A673 (cell line): ENCODE results near the gene C1orf35.

Source experiments
- EZH2 ChIP-seq: fragments of 200-600 bp; sonication (generic); IDR thresholded peaks from 2 replicates; pipeline ENCODE4 v1.6.1; 2017; ENCODE audit warnings: borderline replicate concordance, low read depth, mild to moderate bottlenecking, mixed read lengths, antibody characterized with exemption, low read length; ENCODE audit not compliant: poor library complexity, severe bottlenecking
- TF ChIP-seq, protein P1 (sequence below): fragments of 300-800, 200-600 bp; sonication (generic); conservative IDR thresholded peaks from 2 replicates; pipeline ENCODE4 v1.5.1; 2017; ENCODE audit warnings: low read depth, mild to moderate bottlenecking, antibody characterized with exemption, low read length, moderate library complexity, mixed read lengths

- TF ChIP-seq, protein P1, sequence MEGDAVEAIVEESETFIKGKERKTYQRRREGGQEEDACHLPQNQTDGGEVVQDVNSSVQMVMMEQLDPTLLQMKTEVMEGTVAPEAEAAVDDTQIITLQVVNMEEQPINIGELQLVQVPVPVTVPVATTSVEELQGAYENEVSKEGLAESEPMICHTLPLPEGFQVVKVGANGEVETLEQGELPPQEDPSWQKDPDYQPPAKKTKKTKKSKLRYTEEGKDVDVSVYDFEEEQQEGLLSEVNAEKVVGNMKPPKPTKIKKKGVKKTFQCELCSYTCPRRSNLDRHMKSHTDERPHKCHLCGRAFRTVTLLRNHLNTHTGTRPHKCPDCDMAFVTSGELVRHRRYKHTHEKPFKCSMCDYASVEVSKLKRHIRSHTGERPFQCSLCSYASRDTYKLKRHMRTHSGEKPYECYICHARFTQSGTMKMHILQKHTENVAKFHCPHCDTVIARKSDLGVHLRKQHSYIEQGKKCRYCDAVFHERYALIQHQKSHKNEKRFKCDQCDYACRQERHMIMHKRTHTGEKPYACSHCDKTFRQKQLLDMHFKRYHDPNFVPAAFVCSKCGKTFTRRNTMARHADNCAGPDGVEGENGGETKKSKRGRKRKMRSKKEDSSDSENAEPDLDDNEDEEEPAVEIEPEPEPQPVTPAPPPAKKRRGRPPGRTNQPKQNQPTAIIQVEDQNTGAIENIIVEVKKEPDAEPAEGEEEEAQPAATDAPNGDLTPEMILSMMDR: no peak
- no peak for TF ChIP-seq EZH2
These were observed 20.8 kb downstream of the C1orf35 start, which contains the start of gene ARF1 for GRCh38 chr1:228082214-228082917.
